HG02885 (cell line): ENCODE data around the gene MTCL3.
"Not testable (repeated sequence)": the region's sequence is repeated elsewhere in the genome, so short reads cannot be mapped to it uniquely, and the experiment has no call there.

Experiments used
- ATAC-seq: cut with Tn5 transposase; IDR thresholded peaks from one replicate; pipeline ENCODE4 v1.9.1; 2021; ENCODE audit warnings: mild to moderate bottlenecking; ENCODE audit not compliant: unreplicated experiment, poor library complexity

The MTCL3 gene

GRCh38 chr6:127441881-127442280 is 77.3 kb downstream of the MTCL3 start:
- ATAC-seq: no peak

GRCh38 chr6:127439718-127440117 is 79.4 kb downstream of the MTCL3 start:
- no peak for ATAC-seq

- ATAC-seq: no peak
These were observed 82.5 kb downstream of the MTCL3 start for GRCh38 chr6:127436578-127437110.

- no peak for ATAC-seq
These were observed 83.4 kb downstream of the MTCL3 start for GRCh38 chr6:127435626-127436220.

- ATAC-seq: no peak
These were observed 84.5 kb downstream of the MTCL3 start for GRCh38 chr6:127434651-127435050.

- ATAC-seq: not testable (repeated sequence)
These were observed 90.6 kb downstream of the MTCL3 start for GRCh38 chr6:127428562-127428961.

GRCh38 chr6:127423921-127424320 is 95.2 kb downstream of the MTCL3 start:
- no peak for ATAC-seq
